OCI-LY1 (cell line): ENCODE measurements around the gene GNAO1.

Source experiments
- H2AFZ ChIP-seq: fragments of 200-600 bp; sonication (generic), shearing (Covaris generic); 2 replicates; pipeline ENCODE4 v1.6.0; 2014; ENCODE audit warnings: antibody characterized with exemption, mild to moderate bottlenecking, low read length
- H3F3A ChIP-seq: fragments of 200-600 bp; sonication (generic), shearing (Covaris generic); 2 replicates; pipeline ENCODE4 v1.6.0; 2014; ENCODE audit warnings: mild to moderate bottlenecking, antibody characterized with exemption, low read length, moderate library complexity; ENCODE audit not compliant: insufficient read depth
- H3K27ac ChIP-seq: fragments of 200-600 bp; sonication (generic); 2 replicates; pipeline ENCODE4 v1.5.1; 2014; ENCODE audit warnings: low read length, mixed run types, mild to moderate bottlenecking, low read depth; ENCODE audit not compliant: poor library complexity, severe bottlenecking
- H3K27me3 ChIP-seq: fragments of 200-600 bp; sonication (generic); 2 replicates; pipeline ENCODE4 v1.6.0; 2014; ENCODE audit warnings: antibody characterized with exemption, mild to moderate bottlenecking, low read length, moderate library complexity; ENCODE audit not compliant: insufficient read depth
- H3K36me3 ChIP-seq: fragments of 200-600 bp; sonication (generic); 2 replicates; pipeline ENCODE4 v1.6.1; 2014; ENCODE audit warnings: mild to moderate bottlenecking, antibody characterized with exemption, low read length, moderate library complexity, mixed read lengths; ENCODE audit not compliant: insufficient read depth
- H3K4me1 ChIP-seq: fragments of 200-600 bp; sonication (generic); 2 replicates; pipeline ENCODE4 v1.5.1; 2014; ENCODE audit warnings: mild to moderate bottlenecking, low read length, moderate library complexity; ENCODE audit not compliant: insufficient read depth, severe bottlenecking
- H3K4me2 ChIP-seq: fragments of 200-600 bp; sonication (generic), shearing (Covaris generic); 2 replicates; pipeline ENCODE4 v1.6.1; 2014; ENCODE audit warnings: low read length
- H3K4me3 ChIP-seq: fragments of 200-600 bp; sonication (generic); 2 replicates; pipeline ENCODE4 v1.5.1; 2014; ENCODE audit warnings: low read length, low read depth, mild to moderate bottlenecking, mixed read lengths; ENCODE audit not compliant: poor library complexity, severe bottlenecking
- H3K79me2 ChIP-seq: fragments of 200-600 bp; shearing (Covaris generic); 2 replicates; pipeline ENCODE4 v1.6.1; 2016; ENCODE audit warnings: mixed run types, low read length, mixed read lengths; ENCODE audit not compliant: insufficient read depth
- H3K9ac ChIP-seq: fragments of 200-600 bp; sonication (generic), shearing (Covaris generic); 2 replicates; pipeline ENCODE4 v1.6.1; 2014; ENCODE audit warnings: mild to moderate bottlenecking, low read length, mixed read lengths
- H3K9me2 ChIP-seq: fragments of 200-600 bp; sonication (generic), shearing (Covaris generic); 2 replicates; pipeline ENCODE4 v1.6.1; 2014; ENCODE audit warnings: low read depth, mild to moderate bottlenecking, low read length, mixed read lengths
- H3K9me3 ChIP-seq: fragments of 200-600 bp; shearing (Covaris generic); 2 replicates; pipeline ENCODE4 v1.6.1; 2014; ENCODE audit warnings: low read length, mixed read lengths
- H4K20me1 ChIP-seq: fragments of 200-600 bp; sonication (generic), shearing (Covaris generic); 2 replicates; pipeline ENCODE4 v1.6.0; 2016; ENCODE audit warnings: mild to moderate bottlenecking, low read length; ENCODE audit not compliant: insufficient read depth
- EZH2 ChIP-seq: fragments of 200-600 bp; sonication (generic), shearing (Covaris generic); IDR thresholded peaks from 2 replicates; pipeline ENCODE4 v1.8.0; 2017; ENCODE audit warnings: borderline replicate concordance, mixed run types, mild to moderate bottlenecking, antibody characterized with exemption, low read length, moderate library complexity, mixed read lengths
- TF ChIP-seq, protein P1 (sequence below): fragments of 200-600 bp; sonication (generic), shearing (Covaris generic); IDR thresholded peaks from 2 replicates; pipeline ENCODE4 v1.5.1; 2017; ENCODE audit warnings: mild to moderate bottlenecking, antibody characterized with exemption, low read length, moderate library complexity, mixed read lengths

The GNAO1 gene

GRCh38 chr16:56181401-56181800 lies 9.9 kb upstream of the GNAO1 start:
- Histone ChIP-seq H3K9ac (no peak overlapping the region), H4K20me1 (no peaks in the 10 kb centered on the region), H3K27me3 (no peaks in the 10 kb centered on the region), H2AFZ (no peak overlapping the region), H3K79me2 (no peaks in the 10 kb centered on the region), H3K9me3 (no peaks in the 10 kb centered on the region), H3K27ac (no peak overlapping the region), H3F3A (no peaks in the 10 kb centered on the region), H3K4me2 (no peak overlapping the region), H3K36me3 (no peaks in the 10 kb centered on the region), H3K4me3 (no peak overlapping the region), H3K9me2 (no peaks in the 10 kb centered on the region), H3K4me1 (no peaks in the 10 kb centered on the region)
- no peak for TF ChIP-seq EZH2
- TF ChIP-seq, protein P1, sequence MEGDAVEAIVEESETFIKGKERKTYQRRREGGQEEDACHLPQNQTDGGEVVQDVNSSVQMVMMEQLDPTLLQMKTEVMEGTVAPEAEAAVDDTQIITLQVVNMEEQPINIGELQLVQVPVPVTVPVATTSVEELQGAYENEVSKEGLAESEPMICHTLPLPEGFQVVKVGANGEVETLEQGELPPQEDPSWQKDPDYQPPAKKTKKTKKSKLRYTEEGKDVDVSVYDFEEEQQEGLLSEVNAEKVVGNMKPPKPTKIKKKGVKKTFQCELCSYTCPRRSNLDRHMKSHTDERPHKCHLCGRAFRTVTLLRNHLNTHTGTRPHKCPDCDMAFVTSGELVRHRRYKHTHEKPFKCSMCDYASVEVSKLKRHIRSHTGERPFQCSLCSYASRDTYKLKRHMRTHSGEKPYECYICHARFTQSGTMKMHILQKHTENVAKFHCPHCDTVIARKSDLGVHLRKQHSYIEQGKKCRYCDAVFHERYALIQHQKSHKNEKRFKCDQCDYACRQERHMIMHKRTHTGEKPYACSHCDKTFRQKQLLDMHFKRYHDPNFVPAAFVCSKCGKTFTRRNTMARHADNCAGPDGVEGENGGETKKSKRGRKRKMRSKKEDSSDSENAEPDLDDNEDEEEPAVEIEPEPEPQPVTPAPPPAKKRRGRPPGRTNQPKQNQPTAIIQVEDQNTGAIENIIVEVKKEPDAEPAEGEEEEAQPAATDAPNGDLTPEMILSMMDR: no peak

DNA sequence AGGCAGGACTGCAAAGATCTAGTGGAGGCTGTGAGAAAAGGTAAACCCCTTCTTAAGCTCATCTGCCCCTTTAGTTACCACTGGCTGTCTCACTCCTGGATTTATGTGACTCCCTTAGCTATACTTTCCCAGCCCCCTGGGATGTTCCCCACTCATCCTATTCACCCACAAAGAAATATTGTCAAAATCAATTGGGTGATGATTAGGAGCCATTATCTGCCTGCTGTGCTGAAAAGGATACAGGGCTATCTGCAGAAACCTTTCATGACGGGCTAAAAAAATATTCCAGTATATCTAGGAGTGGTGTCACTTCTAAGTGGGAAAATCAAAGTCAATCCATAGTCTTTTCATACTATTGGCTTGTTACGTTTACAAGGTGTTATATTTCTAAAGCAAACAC lies 8.0 kb upstream of the GNAO1 start:
- no peaks in the 10 kb centered on the region for H3K27me3 ChIP-seq
- TF ChIP-seq, protein P1: no peak
- no peak for TF ChIP-seq EZH2

DNA sequence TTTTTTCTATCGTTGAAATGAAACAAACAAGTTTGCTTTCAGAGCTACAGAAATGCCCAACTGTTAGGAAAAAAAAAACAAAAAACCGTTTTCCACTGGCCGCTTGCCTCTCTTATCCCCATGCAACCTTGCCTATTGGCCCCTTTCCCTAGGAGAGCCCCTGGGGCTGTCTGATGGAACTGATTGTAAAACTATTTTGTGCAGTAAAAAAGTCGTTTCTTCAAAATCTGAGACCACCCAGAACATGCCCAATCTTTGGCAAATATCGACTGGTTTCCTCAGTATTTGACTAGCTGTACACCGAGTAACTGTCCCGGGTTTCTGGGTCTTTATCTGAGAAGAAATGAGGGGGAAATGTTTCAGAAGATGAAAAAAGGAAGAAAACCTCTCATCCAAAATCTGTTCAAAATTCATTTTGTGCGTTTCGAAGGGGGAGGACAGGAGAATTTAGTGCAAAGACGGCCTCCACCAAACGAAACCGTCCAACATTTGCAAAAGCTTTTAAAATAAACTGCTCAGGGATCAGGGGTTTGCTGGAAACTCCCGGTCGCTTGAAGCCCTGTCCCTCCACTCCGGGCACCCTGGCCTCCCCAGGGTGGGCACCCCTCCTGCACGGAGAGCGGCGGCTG lies 1.1 kb upstream of the GNAO1 start:
- Histone ChIP-seq H4K20me1 (no peaks in the 10 kb centered on the region), H3K9me3 (no peaks in the 10 kb centered on the region), H3K79me2 (no peaks in the 10 kb centered on the region), H3K9me2 (no peaks in the 10 kb centered on the region), H3K4me2 (no peak overlapping the region), H3F3A (no peaks in the 10 kb centered on the region), H3K27me3 (no peaks in the 10 kb centered on the region), H3K9ac (no peak overlapping the region), H3K4me1 (no peaks in the 10 kb centered on the region), H3K36me3 (no peaks in the 10 kb centered on the region), H3K27ac (no peak overlapping the region), H2AFZ (no peak overlapping the region), H3K4me3 (no peak overlapping the region)
- TF ChIP-seq EZH2: no peak
- TF ChIP-seq, protein P1: no peak

More for the DNA sequence above, 8.0 kb upstream of the GNAO1 start:
- no peak overlapping the region for H3K4me2 ChIP-seq
- H2AFZ ChIP-seq: no peak overlapping the region
- no peak overlapping the region for H3K27ac ChIP-seq
- H3F3A ChIP-seq: no peaks in the 10 kb centered on the region
- no peak overlapping the region for H3K4me3 ChIP-seq
- no peaks in the 10 kb centered on the region for H3K9me3 ChIP-seq
- H3K36me3 ChIP-seq: no peaks in the 10 kb centered on the region
- no peaks in the 10 kb centered on the region for H3K4me1 ChIP-seq
- H4K20me1 ChIP-seq: no peaks in the 10 kb centered on the region
- no peak overlapping the region for H3K9ac ChIP-seq
- H3K79me2 ChIP-seq: no peaks in the 10 kb centered on the region
- no peaks in the 10 kb centered on the region for H3K9me2 ChIP-seq
